GM08714 (cell line): ENCODE data around the gene CCNH.

Experiments used
- H3K4me3 ChIP-seq: fragments of 200-500 bp; sonication (Bioruptor generic); 2 replicates; pipeline ENCODE4 v1.5.1; 2014; ENCODE audit warnings: mild to moderate bottlenecking, low read length, inconsistent platforms
- ZNF274 ChIP-seq: IDR thresholded peaks from 2 replicates; pipeline ENCODE4 v1.6.1; 2012; ENCODE audit warnings: mild to moderate bottlenecking, low read depth, low read length

Gene CCNH

GRCh38 chr5:87360132-87360531 is 52.6 kb downstream of the CCNH start:
- TF ChIP-seq ZNF274: no peak
- no peak overlapping the region for H3K4me3 ChIP-seq

- TF ChIP-seq ZNF274: no peak
Measured at GRCh38 chr5:87359106-87359505, 53.6 kb downstream of the CCNH start.

GRCh38 chr5:87354496-87354895 is 58.2 kb downstream of the CCNH start:
- H3K4me3 ChIP-seq: no peak overlapping the region
- TF ChIP-seq ZNF274: no peak

More at GRCh38 chr5:87359106-87359505, 53.6 kb downstream of the CCNH start:
- H3K4me3 ChIP-seq: no peak overlapping the region

GRCh38 chr5:87347841-87348240 is 64.9 kb downstream of the CCNH start:
- no peak for TF ChIP-seq ZNF274
- no peak overlapping the region for H3K4me3 ChIP-seq

- H3K4me3 ChIP-seq: no peak overlapping the region
- TF ChIP-seq ZNF274: no peak
Measured at GRCh38 chr5:87347272-87347671, 65.5 kb downstream of the CCNH start.
